Stimulated activated CD8-positive, alpha-beta memory T cell treated with anti-CD3 and anti-CD28 coated beads, Interleukin-2, amount 100 ng/mL, for 48 hours (primary cell): ENCODE measurements around the gene SLC38A8.

Source experiments
- DNase-seq, 2 donors: peaks; one replicate each; pipeline ENCODE4 v3.0.0-alpha.2; 2020; ENCODE audit warnings: low read depth in 2 of 2

SLC38A8 gene

DNA sequence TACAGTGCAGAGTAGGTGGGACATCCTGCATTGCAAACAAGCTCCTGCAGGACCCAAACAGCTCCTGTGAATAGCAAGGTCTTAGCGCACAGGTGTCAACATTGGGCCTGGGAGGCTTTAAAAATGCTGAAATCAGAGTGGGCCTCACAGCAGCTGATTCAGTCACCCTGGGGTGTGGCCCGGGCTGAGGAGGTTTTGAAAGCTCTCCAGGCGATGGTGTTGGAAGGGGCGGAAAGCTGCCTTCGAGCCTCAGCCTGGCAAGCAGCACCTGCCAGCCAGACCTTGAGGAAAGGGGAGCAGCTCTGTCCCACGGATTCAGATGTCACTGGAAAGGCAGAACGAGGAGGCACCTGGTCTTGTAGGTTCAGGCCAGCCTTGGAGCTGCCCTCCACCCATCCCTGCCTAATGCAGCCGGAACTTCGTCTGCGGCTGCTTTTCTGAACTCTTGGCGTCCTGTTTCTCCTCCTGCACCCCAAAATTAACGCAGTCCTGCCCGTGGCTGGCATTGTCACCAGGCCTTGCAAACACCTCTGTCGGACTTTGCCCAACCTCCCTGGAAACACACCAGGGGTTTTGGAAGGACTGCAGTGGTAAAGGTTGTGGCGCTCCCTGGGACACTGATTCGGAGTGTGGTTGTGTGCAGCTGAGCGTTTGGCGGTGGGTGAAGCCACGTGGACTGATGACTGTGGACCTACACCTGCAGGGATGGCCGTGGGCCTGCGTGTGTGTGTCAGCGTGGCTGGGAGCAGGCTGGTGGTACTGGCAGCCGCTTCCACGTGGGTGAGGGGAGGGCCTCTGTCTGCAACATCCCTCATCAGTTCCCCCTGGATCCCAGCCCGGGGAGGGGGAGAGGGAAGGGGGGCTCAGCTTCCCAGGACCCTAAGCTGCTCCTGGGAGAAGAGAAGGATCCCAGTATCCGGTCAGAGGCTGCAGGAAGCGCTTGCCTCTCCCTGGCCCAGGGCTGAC lies 71.1 kb downstream of the SLC38A8 start:
- DNase-seq, result no peak

DNA sequence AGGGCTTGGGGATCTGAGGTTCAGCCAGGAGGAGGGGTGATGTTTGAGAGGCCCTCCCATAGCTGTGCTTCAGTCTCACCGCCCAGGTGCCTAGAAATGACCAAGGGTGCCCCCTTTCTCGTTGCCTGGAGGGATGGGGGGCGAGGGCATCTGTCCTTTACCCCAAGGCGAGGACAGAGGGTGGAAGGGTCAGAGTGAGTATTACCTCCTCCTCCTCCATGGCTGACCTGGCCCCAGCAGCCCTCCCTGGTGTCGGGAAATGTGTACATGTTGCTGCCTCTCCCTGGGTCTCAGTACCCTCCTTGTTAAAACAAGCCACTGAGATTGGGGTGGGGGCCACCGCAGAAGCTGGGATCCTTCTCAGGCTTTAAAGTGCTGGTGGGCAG lies 72.2 kb downstream of the SLC38A8 start:
- no peak for DNase-seq

DNA sequence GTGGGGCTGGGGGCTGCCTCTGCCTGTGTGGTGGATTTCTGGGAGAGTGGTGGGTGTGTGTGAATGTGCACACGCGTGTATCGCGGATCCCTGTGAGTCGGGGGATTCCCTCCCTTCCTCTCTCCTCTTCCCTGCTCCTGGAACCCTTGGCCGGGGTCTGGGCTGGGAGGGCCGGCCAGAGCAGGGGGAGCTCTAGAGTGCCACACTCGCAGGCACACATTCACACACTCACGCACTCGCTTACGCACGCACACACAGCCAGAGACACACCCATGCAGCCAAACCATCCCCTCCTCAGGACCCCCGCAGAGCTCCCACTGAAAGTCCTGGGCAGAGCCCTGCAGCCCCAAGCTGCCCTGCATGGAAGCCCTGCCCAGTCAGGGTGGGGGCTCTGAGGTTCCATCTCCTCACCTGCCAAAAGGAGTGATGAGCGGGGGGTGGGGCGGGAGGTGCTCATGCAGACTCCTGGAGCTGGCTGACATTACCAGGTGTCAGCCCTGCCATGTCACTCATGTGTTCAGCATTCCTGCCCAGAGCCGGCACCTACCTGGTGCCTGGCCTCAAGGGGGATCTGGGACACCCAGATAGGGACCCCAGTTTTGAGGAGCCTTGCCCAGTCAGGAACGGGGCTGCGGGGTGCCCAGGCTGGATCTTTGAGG lies 72.7 kb downstream of the SLC38A8 start:
- DNase-seq, result no peak

DNA sequence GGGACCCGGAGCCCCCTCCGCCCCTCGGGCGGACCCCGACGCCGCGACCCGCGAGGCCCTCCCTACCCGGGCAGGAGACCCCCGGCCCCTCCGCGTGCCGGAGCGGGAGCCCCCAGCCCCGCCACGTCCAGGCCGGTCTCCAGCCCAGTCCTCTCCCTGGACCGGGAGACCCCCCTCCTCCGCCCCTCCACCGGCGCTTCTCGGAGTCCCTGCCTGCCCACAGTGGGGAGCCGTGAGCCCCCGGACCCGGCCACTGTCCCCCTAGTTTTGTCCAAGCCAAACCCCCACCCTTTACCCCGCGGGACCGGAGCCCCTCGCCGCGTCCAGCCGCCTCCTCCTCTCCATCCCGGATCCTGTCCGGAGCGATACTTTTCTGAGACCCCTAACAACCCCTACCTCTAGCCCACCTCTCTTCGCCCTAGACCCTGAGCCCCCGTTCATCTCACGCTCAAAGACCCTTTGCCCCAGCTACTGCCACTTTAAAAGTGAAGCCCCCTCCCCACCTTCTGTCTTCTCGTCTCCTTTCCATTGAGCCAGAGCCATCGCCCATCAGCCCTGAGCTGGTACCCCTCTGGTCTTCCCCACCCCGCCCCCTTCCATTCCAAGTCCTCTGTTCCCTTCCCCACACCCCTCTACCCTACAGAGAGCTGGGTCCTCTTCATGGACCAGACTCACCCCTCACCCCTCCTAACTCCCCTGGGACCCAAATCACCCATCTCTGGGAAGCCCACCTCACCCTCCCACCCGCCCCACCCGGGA lies 73.5 kb downstream of the SLC38A8 start:
- no peak for DNase-seq

DNA sequence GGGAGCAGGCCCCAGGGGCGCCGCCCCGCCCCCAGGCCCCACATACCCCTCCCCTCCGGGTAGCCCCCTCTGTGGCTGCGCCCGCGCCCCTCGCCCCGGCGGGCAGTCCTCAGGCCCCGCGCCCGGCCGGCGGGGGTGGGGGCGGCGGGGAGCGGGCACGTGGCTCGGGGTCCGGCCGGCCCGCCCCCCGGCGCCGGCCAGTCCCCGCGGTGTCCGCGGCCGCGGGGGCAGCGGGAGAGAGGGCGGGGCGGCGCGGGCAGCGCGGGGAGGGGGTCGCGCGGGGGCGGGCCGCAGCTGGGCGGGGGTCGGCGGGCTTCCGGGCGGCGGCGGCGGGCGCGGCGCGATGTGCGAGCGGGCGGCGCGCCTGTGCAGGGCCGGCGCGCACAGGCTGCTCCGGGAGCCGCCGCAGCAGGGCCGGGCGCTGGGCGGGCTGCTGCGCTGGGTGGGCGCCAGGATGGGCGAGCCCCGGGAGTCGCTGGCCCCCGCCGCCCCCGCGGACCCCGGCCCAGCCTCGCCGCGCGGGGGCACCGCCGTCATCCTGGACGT lies 74.2 kb downstream of the SLC38A8 start:
- no peak for DNase-seq

DNA sequence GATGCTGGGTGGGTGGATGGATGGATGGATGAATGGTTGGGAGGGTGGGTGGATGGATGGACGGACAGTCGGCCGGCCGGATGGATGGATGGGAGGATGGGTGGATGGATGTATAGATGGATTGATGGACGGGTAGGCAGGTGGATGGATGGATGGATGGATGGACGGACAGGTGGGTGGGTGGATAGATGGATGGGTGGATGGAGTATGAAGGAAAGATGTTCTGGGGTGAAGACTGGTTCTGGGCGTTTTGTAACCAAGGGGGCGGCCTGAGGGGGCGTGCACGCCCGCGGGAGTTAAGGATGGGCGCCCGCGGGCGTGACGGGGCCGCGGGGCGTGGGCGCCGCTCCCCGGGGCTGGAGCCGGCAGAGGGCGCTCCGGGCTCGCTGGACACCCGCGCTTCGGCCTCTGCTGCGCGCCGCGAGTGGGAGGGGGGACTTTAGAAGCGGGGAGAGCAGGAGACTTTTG lies 74.7 kb downstream of the SLC38A8 start, which contains the start of gene NECAB2:
Gene NECAB2, plus strand, starts transcription at position 407 of the 468 bp plus-strand sequence. CDS start 405 bp downstream, outside the sequence.
- DNase-seq, result peak; percentile 19 to 39

DNA sequence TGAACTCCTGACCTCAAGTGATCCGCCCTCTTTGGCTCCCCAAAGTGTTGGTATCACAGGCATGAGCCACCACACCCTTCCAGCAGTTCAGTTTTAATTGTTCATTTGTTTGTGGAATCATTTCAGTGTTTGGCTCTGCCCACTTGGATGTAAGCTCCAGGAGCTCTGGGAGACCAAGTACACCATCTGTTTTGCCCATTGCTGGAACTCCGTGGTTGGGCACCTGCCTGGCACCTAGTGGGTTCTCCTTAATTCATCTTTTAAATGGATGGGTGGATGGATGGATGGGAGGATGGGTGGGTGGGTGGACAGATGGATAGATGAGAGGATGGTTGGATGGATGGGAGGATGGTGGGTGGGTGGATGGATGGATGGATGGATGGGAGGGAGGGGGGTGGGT lies 75.5 kb downstream of the SLC38A8 start:
- no peak for DNase-seq

DNA sequence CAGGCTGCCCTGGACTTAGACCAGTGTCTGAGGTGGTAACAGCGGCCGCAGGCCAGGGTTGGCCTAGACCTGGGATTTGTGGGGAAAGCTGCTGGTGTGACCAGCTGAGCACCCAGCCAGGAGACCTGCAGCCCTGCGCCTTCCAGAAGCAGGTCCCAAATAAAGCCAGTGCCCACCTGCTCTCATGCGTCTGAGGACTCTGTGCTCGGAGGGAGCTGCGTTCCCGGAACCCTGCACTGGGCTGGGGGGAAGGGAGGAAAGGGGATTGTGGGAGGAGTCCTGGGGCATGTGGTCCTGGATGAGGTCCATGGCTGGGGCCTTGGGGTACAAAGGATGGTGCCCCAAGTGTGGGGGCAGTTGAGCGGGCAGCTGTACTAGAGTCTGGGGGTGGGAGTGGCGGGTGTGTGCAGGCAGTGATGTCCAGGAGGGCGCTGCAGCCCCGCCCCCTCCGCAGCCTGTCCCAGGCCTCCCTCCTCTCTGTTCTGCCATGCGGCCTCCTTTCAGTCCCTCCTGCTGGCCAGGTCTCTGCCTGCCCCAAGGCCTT lies 76.4 kb downstream of the SLC38A8 start:
- DNase-seq, result no peak

DNA sequence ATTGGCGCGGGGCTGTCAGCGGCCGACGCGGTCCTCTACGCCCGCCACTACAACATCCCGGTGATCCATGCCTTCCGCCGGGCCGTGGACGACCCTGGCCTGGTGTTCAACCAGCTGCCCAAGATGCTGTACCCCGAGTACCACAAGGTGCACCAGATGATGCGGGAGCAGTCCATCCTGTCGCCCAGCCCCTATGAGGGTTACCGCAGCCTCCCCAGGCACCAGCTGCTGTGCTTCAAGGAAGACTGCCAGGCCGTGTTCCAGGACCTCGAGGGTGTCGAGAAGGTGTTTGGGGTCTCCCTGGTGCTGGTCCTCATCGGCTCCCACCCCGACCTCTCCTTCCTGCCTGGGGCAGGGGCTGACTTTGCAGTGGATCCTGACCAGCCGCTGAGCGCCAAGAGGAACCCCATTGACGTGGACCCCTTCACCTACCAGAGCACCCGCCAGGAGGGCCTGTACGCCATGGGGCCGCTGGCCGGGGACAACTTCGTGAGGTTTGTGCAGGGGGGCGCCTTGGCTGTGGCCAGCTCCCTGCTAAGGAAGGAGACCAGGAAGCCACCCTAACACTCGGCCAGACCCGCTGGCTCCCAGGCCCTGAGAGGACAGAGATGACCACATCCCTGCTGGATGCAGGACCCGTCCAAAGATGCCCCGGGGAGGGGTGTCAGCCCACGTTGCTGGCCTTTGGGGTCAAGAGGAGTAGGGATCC lies 77.0 kb downstream of the SLC38A8 start:
- DNase-seq, result no peak

DNA sequence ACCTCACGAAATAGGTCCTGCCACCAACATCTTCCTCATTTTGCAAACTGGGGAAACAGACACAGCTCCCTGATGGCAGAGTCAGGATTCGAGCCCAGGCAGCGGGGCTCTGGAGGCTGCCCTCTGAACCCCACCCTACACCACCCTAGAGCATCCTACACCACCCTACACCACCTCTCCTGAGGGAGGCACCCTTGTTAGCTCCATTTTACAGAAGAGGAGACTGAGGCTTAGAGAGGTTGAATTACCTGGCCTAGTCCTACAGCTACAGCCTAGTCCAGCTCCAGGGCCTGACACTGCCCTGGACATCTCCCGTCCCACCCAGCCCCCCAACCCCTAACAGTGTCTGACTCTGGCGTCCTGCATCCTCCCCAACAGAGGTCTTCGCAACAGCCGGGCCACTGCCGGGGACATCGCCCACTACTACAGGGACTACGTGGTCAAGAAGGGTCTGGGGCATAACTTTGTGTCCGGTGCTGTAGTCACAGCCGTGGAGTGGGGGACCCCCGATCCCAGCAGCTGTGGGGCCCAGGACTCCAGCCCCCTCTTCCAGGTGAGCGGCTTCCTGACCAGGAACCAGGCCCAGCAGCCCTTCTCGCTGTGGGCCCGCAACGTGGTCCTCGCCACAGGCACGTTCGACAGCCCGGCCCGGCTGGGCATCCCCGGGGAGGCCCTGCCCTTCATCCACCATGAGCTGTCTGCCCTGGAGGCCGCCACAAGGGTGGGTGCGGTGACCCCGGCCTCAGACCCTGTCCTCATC lies 77.7 kb downstream of the SLC38A8 start:
- DNase-seq, result no peak

DNA sequence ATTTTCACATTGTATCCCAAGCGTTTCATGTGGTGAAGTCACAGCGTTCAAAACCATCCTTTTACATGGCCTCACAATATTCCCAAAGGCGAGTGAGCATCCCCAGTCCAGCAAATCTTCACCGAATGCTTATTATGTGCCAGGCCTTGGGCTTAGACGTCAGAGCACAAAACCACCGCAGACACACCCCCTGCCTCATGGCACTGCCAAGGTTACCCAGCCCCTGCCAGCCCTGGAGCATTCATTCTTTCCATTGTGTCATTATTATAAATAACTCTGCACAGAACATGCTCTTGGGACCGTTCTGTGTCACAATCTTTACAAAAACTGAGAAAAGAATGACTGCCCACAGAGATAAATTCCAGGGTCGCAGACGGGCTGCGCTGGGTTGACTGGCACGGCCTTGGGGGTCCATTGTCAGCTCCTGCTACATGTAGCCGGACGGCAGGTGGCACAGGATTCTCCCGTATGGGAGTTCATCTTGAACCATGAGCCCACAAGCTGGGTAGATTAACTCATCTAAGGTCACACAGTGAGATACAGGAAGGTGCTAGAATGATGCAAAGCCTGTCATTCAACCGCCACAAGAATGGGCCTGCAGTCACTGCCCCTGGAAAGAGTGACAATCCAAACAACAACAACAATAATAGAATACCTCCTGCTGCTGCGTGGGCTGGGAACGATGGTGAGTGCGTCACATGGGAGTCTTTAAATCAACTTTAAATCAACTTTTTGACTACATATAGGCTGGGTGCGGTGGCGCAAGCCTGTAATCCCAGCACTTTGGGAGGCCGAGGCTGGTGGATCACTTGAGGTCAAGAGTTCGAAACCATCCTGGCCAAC lies 79.1 kb downstream of the SLC38A8 start:
- no peak for DNase-seq

DNA sequence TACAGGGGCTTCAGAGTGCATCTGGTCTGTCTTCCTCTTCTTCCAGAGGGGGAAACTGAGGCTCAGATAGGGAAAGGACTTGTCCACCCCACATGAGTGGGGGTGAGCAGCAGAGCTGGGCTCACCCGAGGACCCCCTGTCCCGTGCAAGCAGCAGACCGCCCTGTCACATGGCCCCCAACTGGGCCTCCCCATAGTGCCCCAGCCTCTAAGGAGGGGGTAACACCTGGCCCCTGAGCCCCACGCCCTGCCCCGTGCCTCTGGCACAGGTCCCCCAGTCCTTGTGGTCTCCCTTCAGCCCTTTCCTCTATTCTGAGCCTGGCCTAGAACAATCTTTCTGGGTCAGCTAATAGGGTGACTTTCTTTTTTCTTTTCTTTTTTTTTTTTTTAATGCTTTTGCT lies 81.0 kb downstream of the SLC38A8 start:
- no peak for DNase-seq

DNA sequence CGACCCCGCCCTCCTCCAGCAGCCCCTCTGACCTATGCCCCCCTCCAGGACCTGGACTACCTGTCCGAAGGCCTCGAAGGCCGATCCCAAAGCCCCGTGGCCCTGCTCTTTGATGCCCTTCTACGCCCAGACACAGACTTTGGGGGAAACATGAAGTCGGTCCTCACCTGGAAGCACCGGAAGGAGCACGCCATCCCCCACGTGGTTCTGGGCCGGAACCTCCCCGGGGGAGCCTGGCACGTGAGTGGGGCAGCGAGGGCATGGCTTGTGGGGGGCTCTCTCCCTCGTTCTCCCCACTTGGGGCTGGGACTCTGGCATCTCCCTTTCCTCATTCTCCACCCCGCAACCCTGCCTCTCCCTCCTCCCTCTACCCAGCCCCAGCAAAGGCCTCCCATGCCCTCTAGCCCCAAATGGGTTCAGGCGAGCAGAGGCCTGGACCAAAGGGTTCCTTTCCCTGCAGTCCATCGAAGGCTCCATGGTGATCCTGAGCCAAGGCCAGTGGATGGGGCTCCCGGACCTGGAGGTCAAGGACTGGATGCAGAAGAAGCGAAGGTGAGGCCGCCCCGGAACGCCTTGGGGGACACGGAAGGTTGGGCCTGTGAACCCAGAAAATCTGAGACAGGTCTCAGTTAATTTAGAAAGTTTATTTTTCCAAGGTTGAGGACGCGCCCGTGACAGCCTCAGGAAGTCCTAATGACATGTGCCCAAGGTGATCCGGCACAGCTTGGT lies 81.9 kb downstream of the SLC38A8 start:
- no peak for DNase-seq
